Measurements from ENCODE around the gene MBNL1. TPM values are rescaled to one million over a fixed set of nuclear protein-coding genes. Genes with fewer than 3 reads are reported as not detected.

The MBNL1 gene
- total and polyA plus RNA-seq, 2 of the 4 experiments (the other 2 are of a cell fraction), result 127 to 664 TPM

- Histone ChIP-seq H3K23ac (ENCODE audit: low read depth, low read length) (no peak overlapping the region), H3K36me3 (ENCODE audit: control insufficient read depth, insufficient read depth, low read length) (no peaks in the 10 kb centered on the region), H3K14ac (replicated peaks; ENCODE audit: low read depth, low read length) (no peak overlapping the region), H3K4me3 (ENCODE audit: insufficient read depth, low read depth, low read length) (no peak overlapping the region), H2BK120ac (ENCODE audit: low read depth, low read length) (no peak overlapping the region), H4K8ac (ENCODE audit: low read depth in 2 of 2, low read length in 2 of 2) (no peak overlapping the region), H2AK9ac (replicated peaks; ENCODE audit: low read depth, low read length, poor library complexity) (no peak overlapping the region), H3K9me3 (ENCODE audit: control insufficient read depth, insufficient read depth, low read length) (no peaks in the 10 kb centered on the region), H3K79me1 (ENCODE audit: low read depth in 1 of 2, low read length in 2 of 2) (no peaks in the 10 kb centered on the region), H3K56ac (ENCODE audit: extremely low read depth, insufficient read depth, low read length) (no peak overlapping the region), H3K9ac (ENCODE audit: low read depth, low read length) (no peak overlapping the region), H3K27me3 (ENCODE audit: control insufficient read depth, insufficient read depth, low read length) (no peaks in the 10 kb centered on the region), H2BK5ac (ENCODE audit: low read depth, low read length, poor library complexity, severe bottlenecking) (no peak overlapping the region), H2AFZ (replicated peaks; ENCODE audit: low read length, poor library complexity) (no peak overlapping the region), H3K27ac (ENCODE audit: insufficient read depth, low read length) (no peak overlapping the region), H3K18ac (ENCODE audit: low read depth, low read length) (no peak overlapping the region), H2BK20ac (ENCODE audit: low read depth, low read length) (no peak overlapping the region), H3K4me1 (ENCODE audit: control insufficient read depth, insufficient read depth, low read length) (peaks cover 3% of the 10 kb centered on the region; the same call in 1 of the 2 replicates), H3K9me1 (ENCODE audit: insufficient read depth, low read length) (no peaks in the 10 kb centered on the region), H2AK5ac (ENCODE audit: low read depth, low read length) (no peak overlapping the region), H4K20me1 (ENCODE audit: insufficient read depth, low read length) (no peaks in the 10 kb centered on the region), H3K4ac (ENCODE audit: low read depth, low read length) (no peak overlapping the region), H4K5ac (ENCODE audit: low read depth, low read length) (no peak overlapping the region), H4K91ac (ENCODE audit: insufficient read depth, low read depth, low read length) (no peak overlapping the region), H3K4me2 (ENCODE audit: low read depth, low read length) (no peak overlapping the region), H2BK15ac (ENCODE audit: low read depth, low read length) (no peak overlapping the region)
- ChIA-PET CTCF (interaction anchor here (0.6 kb wide), 1 partner anchor 118 kb away, joined by 3 read pairs; no protein-coding TSS in a partner anchor), POLR2A (ENCODE audit: unreplicated experiment) (no interaction called here)
- no peak for ATAC-seq (ENCODE audit: low read depth)
- DNase-seq, result no peak
- no peak for TF ChIP-seq CHD1 (IDR thresholded peaks at IDR 0.05; ENCODE audit: low read depth, low read length)
- TF ChIP-seq USF2 (IDR thresholded peaks at IDR 0.05; ENCODE audit: low read depth, low read length), result no peak
- TF ChIP-seq POLR2A (IDR thresholded peaks at IDR 0.05; ENCODE audit: low read depth, low read length), result no peak
- TF ChIP-seq NFE2L2 (IDR thresholded peaks at IDR 0.05; ENCODE audit: low read depth, low read length), result no peak
- no peak for TF ChIP-seq MXI1 (IDR thresholded peaks at IDR 0.05; ENCODE audit: borderline replicate concordance, low read depth, low read length)
- no peak for TF ChIP-seq MAFK (IDR thresholded peaks at IDR 0.05; ENCODE audit: low read depth, low read length)
- no peak for TF ChIP-seq ELK1 (IDR thresholded peaks at IDR 0.05; ENCODE audit: borderline replicate concordance, low read depth, low read length)
- TF ChIP-seq CTCF (conservative IDR thresholded peaks at IDR 0.05; ENCODE audit: low read depth, low read length), result no peak
- no peak for TF ChIP-seq SMC3 (IDR thresholded peaks at IDR 0.05; ENCODE audit: low read depth, low read length)
- TF ChIP-seq RCOR1 (IDR thresholded peaks at IDR 0.05; ENCODE audit: insufficient replicate concordance, low read length), result no peak
- no peak for TF ChIP-seq RFX5 (IDR thresholded peaks at IDR 0.05; ENCODE audit: low read depth, low read length)
- no peak for TF ChIP-seq RAD21 (IDR thresholded peaks at IDR 0.05; ENCODE audit: low read length)
- no peak for TF ChIP-seq BHLHE40 (IDR thresholded peaks at IDR 0.05; ENCODE audit: low read depth, low read length)
- no peak for TF ChIP-seq FOS (IDR thresholded peaks at IDR 0.05; ENCODE audit: low read depth, low read length)
- TF ChIP-seq MAZ (IDR thresholded peaks at IDR 0.05; ENCODE audit: borderline replicate concordance, low read depth, low read length), result no peak
- no peak for TF ChIP-seq CEBPB (IDR thresholded peaks at IDR 0.05; ENCODE audit: low read depth, low read length)
- WGBS, 2 experiments (ENCODE audit: extremely low coverage in 2 of 2, insufficient read length in 1 of 2), result no CpG with 5 or more reads among the region's 2 CpGs
- no TSS peak for BruUV-seq (replicated peaks)
- in situ Hi-C loops (cut with MboI; ENCODE audit: low sequenced_read_pairs), result no loop called here
- dilution Hi-C loops (cut with HindIII; ENCODE audit: low sequenced_read_pairs, unreplicated experiment), result no loop called here
- intact Hi-C loops (cut with micrococcal nuclease), result no loop called here
These were observed 24.2 kb upstream of the MBNL1 start for GRCh38 chr3:152244517-152244888.
